AG09319 (cell line): ENCODE measurements around the gene MSI2.

Experiments used
- DNase-seq: peaks from one replicate; pipeline ENCODE4 v3.0.0-alpha.2; 2010; ENCODE audit warnings: low read depth; ENCODE audit errors: extremely low read depth
- CTCF ChIP-seq: IDR thresholded peaks from 2 replicates; pipeline ENCODE4 v1.5.1; 2011; ENCODE audit warnings: low read depth, mild to moderate bottlenecking, inconsistent platforms, low read length, moderate library complexity

The MSI2 gene

GRCh38 chr17:57356153-57356718, 99.9 kb downstream of the MSI2 start:
- DNase-seq: no peak

GRCh38 chr17:57356719-57357391, 100.5 kb downstream of the MSI2 start:
- DNase-seq: no peak
- TF ChIP-seq CTCF: no peak

More at GRCh38 chr17:57356153-57356718, 99.9 kb downstream of the MSI2 start:
- TF ChIP-seq CTCF: no peak

- DNase-seq: no peak
- no peak for TF ChIP-seq CTCF
Observed at GRCh38 chr17:57357392-57357784, 101.1 kb downstream of the MSI2 start.

- no peak for TF ChIP-seq CTCF
- no peak for DNase-seq
Observed at GRCh38 chr17:57357830-57358430, 101.6 kb downstream of the MSI2 start.

GRCh38 chr17:57360266-57360665, 103.9 kb downstream of the MSI2 start:
- TF ChIP-seq CTCF: no peak
- DNase-seq: no peak

- no peak for DNase-seq
- no peak for TF ChIP-seq CTCF
Observed at GRCh38 chr17:57362797-57363556, 106.7 kb downstream of the MSI2 start.

- TF ChIP-seq CTCF: no peak
- DNase-seq: no peak
Observed at GRCh38 chr17:57363580-57363979, 107.3 kb downstream of the MSI2 start.
